CD14-positive monocyte (primary cell): ENCODE results near the gene FBN1. TPM values are rescaled to one million over a fixed set of nuclear protein-coding genes. Genes with fewer than 3 reads are reported as not detected.

Experiments used
- DNase-seq, 3 donors: peaks; one replicate each; pipeline ENCODE4 v3.0.0-alpha.2; 2011 to 2022
- H2AFZ ChIP-seq: 2 replicates; pipeline ENCODE4 v1.6.0; 2012; ENCODE audit warnings: mild to moderate bottlenecking, low read depth, low read length, inconsistent platforms; ENCODE audit not compliant: insufficient read depth, poor library complexity, severe bottlenecking
- H3K27ac ChIP-seq, 2 donors: 1 replicate in 1 of 2; 2 replicates in 1 of 2; pipeline ENCODE4 v1.5.1; 2012 to 2013; ENCODE audit warnings: low read length in 2 of 2, control low read depth in 1 of 2, inconsistent platforms in 1 of 2, low read depth in 1 of 2, mild to moderate bottlenecking in 1 of 2
- H3K27me3 ChIP-seq, 2 donors: one replicate each; pipeline versions ENCODE4 v1.6.0 to v1.6.1; 2011 to 2013; ENCODE audit warnings: low read length in 2 of 2; ENCODE audit not compliant: control insufficient read depth in 2 of 2, insufficient read depth in 2 of 2
- H3K36me3 ChIP-seq, 2 donors: replicated peaks in 1 of 2; 1 replicate in 1 of 2; 2 replicates in 1 of 2; pipeline versions ENCODE4 v1.5.1 to v1.6.1; 2012 to 2013; ENCODE audit warnings: low read length in 2 of 2, control low read depth in 1 of 2, inconsistent platforms in 1 of 2, mild to moderate bottlenecking in 1 of 2; ENCODE audit not compliant: insufficient read depth in 2 of 2, control insufficient read depth in 1 of 2
- H3K4me1 ChIP-seq, 2 donors: 1 replicate in 1 of 2; 2 replicates in 1 of 2; pipeline versions ENCODE4 v1.5.1 to v1.6.1; 2012 to 2013; ENCODE audit warnings: low read length in 2 of 2, control low read depth in 1 of 2, inconsistent platforms in 1 of 2, mild to moderate bottlenecking in 1 of 2, moderate library complexity in 1 of 2; ENCODE audit not compliant: insufficient read depth in 2 of 2, control insufficient read depth in 1 of 2
- H3K4me2 ChIP-seq: replicated peaks from 2 replicates; pipeline ENCODE3; 2012; ENCODE audit warnings: low read length, moderate library complexity, mild to moderate bottlenecking; ENCODE audit not compliant: poor library complexity, severe bottlenecking; ENCODE audit errors: extremely low read depth
- H3K4me3 ChIP-seq, 3 experiments: fragments of 200-600 bp in 1 of 3; sonication (generic) in 1 of 3; replicated peaks in 1 of 3; 1 replicate in 2 of 3; 2 replicates in 1 of 3; pipeline ENCODE4 v1.5.1; 2011 to 2013; ENCODE audit warnings: low read length in 3 of 3, mild to moderate bottlenecking in 3 of 3, control low read depth in 2 of 3, low read depth in 2 of 3, inconsistent platforms in 1 of 3, moderate library complexity in 1 of 3
- H3K79me2 ChIP-seq: 2 replicates; pipeline ENCODE4 v1.6.0; 2012; ENCODE audit warnings: mild to moderate bottlenecking, control low read depth, inconsistent platforms, low read length, moderate library complexity; ENCODE audit not compliant: insufficient read depth
- H3K9ac ChIP-seq: 2 replicates; pipeline ENCODE4 v1.6.0; 2017; ENCODE audit warnings: low read length, mild to moderate bottlenecking; ENCODE audit not compliant: insufficient read depth, poor library complexity, severe bottlenecking
- H3K9me3 ChIP-seq, 2 donors: replicated peaks in 1 of 2; 1 replicate in 1 of 2; 2 replicates in 1 of 2; pipeline versions ENCODE4 v1.5.1 to v1.6.1; 2012 to 2013; ENCODE audit warnings: low read length in 2 of 2, control low read depth in 1 of 2; ENCODE audit not compliant: control insufficient read depth in 1 of 2, insufficient read depth in 1 of 2
- H4K20me1 ChIP-seq: 2 replicates; pipeline ENCODE4 v1.6.0; 2012; ENCODE audit warnings: mild to moderate bottlenecking, low read length, control low read depth, moderate library complexity; ENCODE audit not compliant: insufficient read depth
- H3K27ac Mint-ChIP-seq, 7 donors: one replicate each; pipeline ENCODE4 v1.8.0; 2020; ENCODE audit warnings: mild to moderate bottlenecking in 7 of 7, mixed read lengths in 7 of 7, moderate library complexity in 6 of 7, inconsistent platforms in 2 of 7
- H3K27me3 Mint-ChIP-seq, 3 donors: one replicate each; pipeline ENCODE4 v1.8.0; 2021 to 2022; ENCODE audit warnings: low read depth in 3 of 3, mild to moderate bottlenecking in 3 of 3, mixed read lengths in 3 of 3, moderate library complexity in 3 of 3, inconsistent platforms in 1 of 3
- H3K36me3 Mint-ChIP-seq, 2 donors: one replicate each; pipeline ENCODE4 v1.8.0; 2020; ENCODE audit warnings: mixed read lengths in 2 of 2, inconsistent platforms in 1 of 2, mild to moderate bottlenecking in 1 of 2
- H3K4me1 Mint-ChIP-seq: one replicate; pipeline ENCODE4 v1.8.0; 2020; ENCODE audit warnings: mild to moderate bottlenecking, mixed read lengths
- H3K4me3 Mint-ChIP-seq, 2 donors: one replicate each; pipeline ENCODE4 v1.8.0; 2020; ENCODE audit warnings: mild to moderate bottlenecking in 2 of 2, mixed read lengths in 2 of 2, moderate library complexity in 1 of 2
- H3K9me3 Mint-ChIP-seq, 7 donors: one replicate each; pipeline ENCODE4 v1.8.0; 2020 to 2022; ENCODE audit warnings: mixed read lengths in 7 of 7, mild to moderate bottlenecking in 6 of 7, moderate library complexity in 6 of 7, inconsistent platforms in 2 of 7
- CTCF ChIP-seq: fragments of 200-600 bp; IDR thresholded peaks from one replicate; pipeline ENCODE4 v1.8.0; 2022; ENCODE audit warnings: antibody characterized with exemption, mild to moderate bottlenecking
- WGBS: methylation state at CpG from one replicate; pipeline ENCODE4 v1.1.5; 2013; ENCODE audit warnings: missing lambda C conversion rate; ENCODE audit not compliant: insufficient coverage; 5-methylcytosine and 5-hydroxymethylcytosine counted together
- intact Hi-C, 2 donors: fragments of 100-400 bp; cut with micrococcal nuclease; formaldehyde crosslinking; loops; one replicate each; pipeline versions ENCODE4 v1.15.0 to v1.15.1; 2023
- polyA plus RNA-seq, 3 donors: library from polyadenylated mRNA; depleted of rRNA in 1 of 3; unstranded in 2 of 3; stranded (reverse) in 1 of 3; fragments of 300-500 nt in 2 of 3; fragments of >200 nt in 1 of 3; fragmentation: Illumina TruSeq in 2 of 3; gene quantifications; 1 replicate in 2 of 3; 2 replicates in 1 of 3; pipeline ENCODE4 v1.2.3, GENCODE V29; 2012 to 2021

Gene FBN1
- polyA plus RNA-seq, 3 donors: 0.29 TPM; not detected in 2

- DNase-seq: no peak
- Histone ChIP-seq H3K36me3 (no peaks in the 10 kb centered on the region), H3K9me3 (no peaks in the 10 kb centered on the region), H2AFZ (no peak overlapping the region), H3K27ac (no peak overlapping the region), H4K20me1 (no peaks in the 10 kb centered on the region), H3K4me2 (no peak overlapping the region), H3K9ac (no peak overlapping the region), H3K4me1 (no peaks in the 10 kb centered on the region), H3K4me3 (no peak overlapping the region), H3K79me2 (no peaks in the 10 kb centered on the region), H3K27me3 (no peaks in the 10 kb centered on the region)
- Mint-ChIP-seq H3K9me3 (peaks cover 0 to 2% (median 0%) of the 10 kb centered on the region in 7 donors), H3K4me3 (no peak overlapping the region), H3K27me3 (peaks cover 0 to 5% (median 3%) of the 10 kb centered on the region in 3 donors), H3K36me3 (peaks cover 0 to 3% of the 10 kb centered on the region in 2 donors), H3K4me1 (no peaks in the 10 kb centered on the region), H3K27ac (no peak overlapping the region)
- intact Hi-C loops: no loop called here
- TF ChIP-seq CTCF: no peak
- 80% methylated on average over 1 of the region's 5 CpGs for WGBS
Observed at GRCh38 chr15:48559285-48559684, 86.2 kb downstream of the FBN1 start.

- Mint-ChIP-seq H3K4me3 (no peak overlapping the region), H3K9me3 (no peaks in the 10 kb centered on the region), H3K36me3 (peaks cover 0 to 3% of the 10 kb centered on the region in 2 donors), H3K4me1 (no peaks in the 10 kb centered on the region), H3K27me3 (peaks cover 0 to 5% (median 3%) of the 10 kb centered on the region in 3 donors), H3K27ac (no peak overlapping the region)
- Histone ChIP-seq H2AFZ (no peak overlapping the region), H3K27ac (no peak overlapping the region), H3K4me1 (no peaks in the 10 kb centered on the region), H3K9me3 (no peaks in the 10 kb centered on the region), H4K20me1 (no peaks in the 10 kb centered on the region), H3K4me3 (no peak overlapping the region), H3K4me2 (no peak overlapping the region), H3K9ac (no peak overlapping the region), H3K27me3 (no peaks in the 10 kb centered on the region), H3K36me3 (no peaks in the 10 kb centered on the region), H3K79me2 (no peaks in the 10 kb centered on the region)
- DNase-seq: no peak
- no peak for TF ChIP-seq CTCF
- intact Hi-C loops: no loop called here
Observed at GRCh38 chr15:48558226-48558625, 87.3 kb downstream of the FBN1 start.
